Measurements from ENCODE around the gene RSF1. TPM values are rescaled to one million over a fixed set of nuclear protein-coding genes. Genes with fewer than 3 reads are reported as not detected.

The RSF1 gene
- total RNA-seq, 4 donors from 2014 or later, result 69.3 to 127 (median 77.0) TPM

GRCh38 chr11:77710358-77710757 is 110.2 kb downstream of the RSF1 start:
- Histone ChIP-seq H3K27me3 (no peaks in the 10 kb centered on the region), H3K4me1 (no peaks in the 10 kb centered on the region), H3K36me3 (peaks cover 0 to 2% (median 0%) of the 10 kb centered on the region in 3 donors), H3K4me3 (no peak overlapping the region), H3K9me3 (no peaks in the 10 kb centered on the region), H3K27ac (no peak overlapping the region)
- 69 to 73% methylated on average over 1 of the region's 1 CpG for WGBS, 2 donors
- TF ChIP-seq POLR2A (IDR thresholded peaks at IDR 0.05) (no peak), CTCF (IDR thresholded peaks at IDR 0.05) (no peak), EP300 (IDR thresholded peaks at IDR 0.05) (no peak)
- no peak for DNase-seq (ENCODE audit: low spot score in 2 of 2)

GRCh38 chr11:77705876-77706579 is 114.5 kb downstream of the RSF1 start:
- Histone ChIP-seq H3K4me3 (no peak overlapping the region), H3K4me1 (no peaks in the 10 kb centered on the region), H3K27ac (no peak overlapping the region), H3K36me3 (peaks cover 0 to 26% (median 0%) of the 10 kb centered on the region in 3 donors), H3K27me3 (no peaks in the 10 kb centered on the region), H3K9me3 (no peaks in the 10 kb centered on the region)
- TF ChIP-seq EP300 (IDR thresholded peaks at IDR 0.05) (no peak), CTCF (IDR thresholded peaks at IDR 0.05) (no peak), POLR2A (IDR thresholded peaks at IDR 0.05) (no peak)
- 94 to 97% methylated on average over 7 of the region's 7 CpGs for WGBS, 2 donors
- DNase-seq (ENCODE audit: low spot score in 2 of 2), result no peak

- no peak overlapping the region for H3K27ac ChIP-seq
- no peak overlapping the region for H3K4me3 ChIP-seq
- TF ChIP-seq POLR2A (IDR thresholded peaks at IDR 0.05) (no peak), EP300 (IDR thresholded peaks at IDR 0.05) (no peak), CTCF (IDR thresholded peaks at IDR 0.05) (no peak)
- 90 to 93% methylated on average over 4 of the region's 4 CpGs for WGBS, 2 donors
- H3K4me1 ChIP-seq, result no peaks in the 10 kb centered on the region
- no peaks in the 10 kb centered on the region for H3K9me3 ChIP-seq
- no peaks in the 10 kb centered on the region for H3K27me3 ChIP-seq
- no peak for DNase-seq (ENCODE audit: low spot score in 2 of 2)
- H3K36me3 ChIP-seq, result peaks cover 0 to 27% (median 0%) of the 10 kb centered on the region in 3 donors
Observed at GRCh38 chr11:77705195-77705875, 115.2 kb downstream of the RSF1 start.

GRCh38 chr11:77704029-77704428 is 116.5 kb downstream of the RSF1 start:
- Histone ChIP-seq H3K9me3 (no peaks in the 10 kb centered on the region), H3K4me3 (no peak overlapping the region), H3K27me3 (no peaks in the 10 kb centered on the region), H3K27ac (no peak overlapping the region), H3K36me3 (peaks cover 0 to 27% (median 0%) of the 10 kb centered on the region in 3 donors), H3K4me1 (no peaks in the 10 kb centered on the region)
- no peak for TF ChIP-seq CTCF (IDR thresholded peaks at IDR 0.05)
- no peak for TF ChIP-seq EP300 (IDR thresholded peaks at IDR 0.05)
- TF ChIP-seq POLR2A (IDR thresholded peaks at IDR 0.05), result no peak
- DNase-seq (ENCODE audit: low spot score in 2 of 2), result no peak
- 93 to 97% methylated on average over 3 of the region's 3 CpGs for WGBS, 2 donors

GRCh38 chr11:77699425-77699824 is 121.1 kb downstream of the RSF1 start:
- H3K9me3 ChIP-seq, result no peaks in the 10 kb centered on the region
- peaks cover 0 to 54% (median 5%) of the 10 kb centered on the region in 3 donors for H3K36me3 ChIP-seq
- TF ChIP-seq EP300 (IDR thresholded peaks at IDR 0.05) (no peak), POLR2A (IDR thresholded peaks at IDR 0.05) (no peak), CTCF (IDR thresholded peaks at IDR 0.05) (no peak)
- DNase-seq (ENCODE audit: low spot score in 2 of 2), result no peak
- WGBS, 2 donors, result 72 to 77% methylated on average over 1 of the region's 1 CpG
- no peaks in the 10 kb centered on the region for H3K4me1 ChIP-seq
- H3K4me3 ChIP-seq, result no peak overlapping the region
- no peaks in the 10 kb centered on the region for H3K27me3 ChIP-seq
- no peak overlapping the region for H3K27ac ChIP-seq
